Caco-2 (cell line): ENCODE data around the gene FOXN4. TPM values are rescaled to one million over a fixed set of nuclear protein-coding genes. Genes with fewer than 3 reads are reported as not detected.
A peak's percentile ranks its signal among the peaks of the same experiment; 100 is the strongest.

Experiments used
- BruUV-seq: library from RNA; stranded (reverse); fragments of 400-500 nt; replicated peaks from 2 replicates; lab custom pipeline; 2021; lab: Mats Ljungman, UMichigan
- CTCF ChIA-PET: fragments of 300-600 bp; sonication (Branson Sonifier 250); formaldehyde crosslinking; loops from one replicate; lab custom pipeline; 2022; ENCODE audit warnings: antibody characterized with exemption; lab: Charles Lee
- POLR2A ChIA-PET: fragments of 300-600 bp; sonication (Branson Sonifier 250); formaldehyde crosslinking; loops from one replicate; lab custom pipeline; 2022; ENCODE audit warnings: antibody characterized with exemption; lab: Charles Lee
- DNase-seq, 2 experiments: peaks; one replicate each; pipeline versions ENCODE4 v3.0.0 to v3.0.0-alpha.2; 2020 to 2022
- H3K27me3 ChIP-seq: replicated peaks from 2 replicates; pipeline ENCODE4 v1.6.0; 2011; ENCODE audit warnings: low read length; ENCODE audit not compliant: control insufficient read depth, insufficient read depth
- H3K36me3 ChIP-seq: 2 replicates; pipeline ENCODE4 v1.5.1; 2011; ENCODE audit warnings: low read length; ENCODE audit not compliant: control insufficient read depth, insufficient read depth
- H3K4me1 ChIP-seq: fragments of 250-450 bp; sonication (Bioruptor Pico); 2 replicates; pipeline ENCODE4 v1.5.1; 2020; ENCODE audit warnings: mild to moderate bottlenecking
- H3K4me3 ChIP-seq: 2 replicates; pipeline ENCODE4 v1.5.1; 2011; ENCODE audit warnings: low read depth, mild to moderate bottlenecking, control low read depth, low read length
- H3K9me3 ChIP-seq: fragments of 250-450 bp; sonication (Bioruptor Pico); 2 replicates; pipeline ENCODE4 v1.5.1; 2020; ENCODE audit warnings: mild to moderate bottlenecking, moderate library complexity
- H3K27ac Mint-ChIP-seq: one replicate; pipeline ENCODE4 v1.8.0; 2022; ENCODE audit warnings: mixed read lengths; ENCODE audit not compliant: unreplicated experiment
- H3K27me3 Mint-ChIP-seq: one replicate; pipeline ENCODE4 v1.8.0; 2022; ENCODE audit warnings: mixed read lengths; ENCODE audit not compliant: insufficient read depth, unreplicated experiment
- H3K36me3 Mint-ChIP-seq: one replicate; pipeline ENCODE4 v1.8.0; 2022; ENCODE audit warnings: mild to moderate bottlenecking, mixed read lengths; ENCODE audit not compliant: insufficient read depth, unreplicated experiment
- H3K4me1 Mint-ChIP-seq: one replicate; pipeline ENCODE4 v1.8.0; 2022; ENCODE audit warnings: low read depth, mixed read lengths; ENCODE audit not compliant: unreplicated experiment
- H3K4me3 Mint-ChIP-seq: one replicate; pipeline ENCODE4 v1.8.0; 2022; ENCODE audit warnings: mild to moderate bottlenecking, moderate library complexity, mixed read lengths; ENCODE audit not compliant: unreplicated experiment
- H3K9me3 Mint-ChIP-seq: one replicate; pipeline ENCODE4 v1.8.0; 2022; ENCODE audit warnings: mixed read lengths; ENCODE audit not compliant: unreplicated experiment
- CTCF ChIP-seq, 2 experiments: fragments of 200-600 bp in 1 of 2; IDR thresholded peaks; 1 replicate in 1 of 2; 2 replicates in 1 of 2; pipeline versions ENCODE4 v1.5.1 to v1.8.0; 2011 to 2022; ENCODE audit warnings: antibody characterized with exemption in 1 of 2, control low read depth in 1 of 2, inconsistent platforms in 1 of 2, low read depth in 1 of 2, low read length in 1 of 2, mild to moderate bottlenecking in 1 of 2, moderate library complexity in 1 of 2; ENCODE audit not compliant: insufficient read depth in 1 of 2, severe bottlenecking in 1 of 2, unreplicated experiment in 1 of 2
- intact Hi-C: fragments of 100-400 bp; cut with micrococcal nuclease; formaldehyde crosslinking; loops from one replicate; pipeline ENCODE4 v1.10.0; 2022; ENCODE audit not compliant: unreplicated experiment
- total RNA-seq: library from RNA; stranded (reverse); gene quantifications from 2 replicates; pipeline ENCODE4 v1.2.3, GENCODE V29; 2022

The FOXN4 gene
- total RNA-seq, 1 experiment from 2014 or later = 0.95 TPM

- H3K4me3 ChIP-seq = peak overlapping the region; percentile 57
- DNase-seq = peak in 1 of 2 experiments; percentile 67
- intact Hi-C loops = loop anchor here (2.0 kb wide), 1 partner anchor 31 kb away; no protein-coding TSS in a partner anchor
- POLR2A ChIA-PET = no interaction called here
- Mint-ChIP-seq H3K9me3 (no peaks in the 10 kb centered on the region), H3K27ac (no peak overlapping the region), H3K36me3 (peaks cover 4% of the 10 kb centered on the region), H3K4me3 (peak overlapping the region; percentile 94), H3K4me1 (peaks cover 14% of the 10 kb centered on the region), H3K27me3 (peaks cover 5% of the 10 kb centered on the region)
- no peak for TF ChIP-seq CTCF (IDR thresholded peaks at IDR 0.05; ENCODE audit: insufficient read depth in 1 of 2, low read depth in 1 of 2, low read length in 1 of 2, severe bottlenecking in 1 of 2, unreplicated experiment in 1 of 2)
- BruUV-seq = no TSS peak
- no peaks in the 10 kb centered on the region for H3K9me3 ChIP-seq
- H3K27me3 ChIP-seq = no peaks in the 10 kb centered on the region
- H3K36me3 ChIP-seq = no peaks in the 10 kb centered on the region
- H3K4me1 ChIP-seq = peaks cover 18% of the 10 kb centered on the region
- CTCF ChIA-PET = no interaction called here
Measured at GRCh38 chr12:109309381-109310246, 530 bp upstream of the FOXN4 start.

- DNase-seq = peak in 1 of 2 experiments; percentile 36
- TF ChIP-seq CTCF (IDR thresholded peaks at IDR 0.05; ENCODE audit: insufficient read depth in 1 of 2, low read depth in 1 of 2, low read length in 1 of 2, severe bottlenecking in 1 of 2, unreplicated experiment in 1 of 2) = no peak
- no peaks in the 10 kb centered on the region for H3K36me3 ChIP-seq
- POLR2A ChIA-PET = no interaction called here
- H3K4me3 ChIP-seq = no peak overlapping the region
- peaks cover 14% of the 10 kb centered on the region for H3K4me1 ChIP-seq
- H3K27me3 Mint-ChIP-seq = peaks cover 8% of the 10 kb centered on the region
- intact Hi-C loops = no loop called here
- H3K4me1 Mint-ChIP-seq = peaks cover 12% of the 10 kb centered on the region
- CTCF ChIA-PET = no interaction called here
- no peaks in the 10 kb centered on the region for H3K27me3 ChIP-seq
- H3K4me3 Mint-ChIP-seq = no peak overlapping the region
- H3K36me3 Mint-ChIP-seq = peaks cover 2% of the 10 kb centered on the region
- no peak overlapping the region for H3K27ac Mint-ChIP-seq
- BruUV-seq = no TSS peak
- no peaks in the 10 kb centered on the region for H3K9me3 Mint-ChIP-seq
- H3K9me3 ChIP-seq = no peaks in the 10 kb centered on the region
Measured at GRCh38 chr12:109307051-109307450, 2.0 kb downstream of the FOXN4 start.

- Histone ChIP-seq H3K4me1 (peaks cover under 1% of the 10 kb centered on the region; the same call in 1 of the 2 replicates), H3K27me3 (no peaks in the 10 kb centered on the region), H3K9me3 (no peaks in the 10 kb centered on the region), H3K36me3 (no peaks in the 10 kb centered on the region), H3K4me3 (no peak overlapping the region)
- H3K27me3 Mint-ChIP-seq = peaks cover 8% of the 10 kb centered on the region
- H3K4me1 Mint-ChIP-seq = peaks cover 16% of the 10 kb centered on the region
- ChIA-PET POLR2A (no interaction called here), CTCF (interaction anchor here (1.1 kb wide), 1 partner anchor 80 kb away, joined by 3 read pairs; no protein-coding TSS in a partner anchor)
- H3K27ac Mint-ChIP-seq = no peak overlapping the region
- no peak overlapping the region for H3K4me3 Mint-ChIP-seq
- no peaks in the 10 kb centered on the region for H3K9me3 Mint-ChIP-seq
- DNase-seq = no peak
- BruUV-seq = no TSS peak
- intact Hi-C loops = no loop called here
- no peak for TF ChIP-seq CTCF (IDR thresholded peaks at IDR 0.05; ENCODE audit: insufficient read depth in 1 of 2, low read depth in 1 of 2, low read length in 1 of 2, severe bottlenecking in 1 of 2, unreplicated experiment in 1 of 2)
- H3K36me3 Mint-ChIP-seq = no peaks in the 10 kb centered on the region
Measured at GRCh38 chr12:109305547-109305946, 3.5 kb downstream of the FOXN4 start.
